MCF 10A (cell line): ENCODE measurements around the gene C4orf50. TPM values are rescaled to one million over a fixed set of nuclear protein-coding genes. Genes with fewer than 3 reads are reported as not detected.

ENCODE experiments used
- BruUV-seq: library from RNA; stranded (reverse); fragments of 400-500 nt; replicated peaks from 2 replicates; lab custom pipeline; 2021; lab: Mats Ljungman, UMichigan
- CTCF ChIA-PET: fragments of 300-600 bp; sonication (Branson Sonifier 250); formaldehyde crosslinking; extraction: SDS; loops from one replicate; lab custom pipeline; 2021; ENCODE audit warnings: antibody characterized with exemption, inconsistent platforms; lab: Yijun Ruan, JAX
- POLR2A ChIA-PET: fragments of 300-600, 350-650 bp; sonication (Branson Sonifier 250); formaldehyde crosslinking; extraction: SDS; loops from one replicate; lab custom pipeline; 2020; ENCODE audit warnings: antibody characterized with exemption, inconsistent platforms; lab: Yijun Ruan, JAX
- DNase-seq: peaks from one replicate; pipeline ENCODE4 v3.0.0-alpha.2; 2018; ENCODE audit not compliant: unreplicated experiment
- H3K27ac Mint-ChIP-seq: one replicate; pipeline ENCODE4 v1.8.0; 2022; ENCODE audit warnings: mild to moderate bottlenecking, low read depth, mixed read lengths; ENCODE audit not compliant: unreplicated experiment
- H3K27me3 Mint-ChIP-seq: one replicate; pipeline ENCODE4 v1.8.0; 2022; ENCODE audit warnings: mixed read lengths; ENCODE audit not compliant: insufficient read depth, unreplicated experiment
- H3K36me3 Mint-ChIP-seq: one replicate; pipeline ENCODE4 v1.8.0; 2022; ENCODE audit warnings: mild to moderate bottlenecking, moderate library complexity, mixed read lengths; ENCODE audit not compliant: insufficient read depth, unreplicated experiment
- H3K4me1 Mint-ChIP-seq: one replicate; pipeline ENCODE4 v1.8.0; 2022; ENCODE audit warnings: mixed read lengths; ENCODE audit not compliant: insufficient read depth, unreplicated experiment
- H3K4me3 Mint-ChIP-seq: one replicate; pipeline ENCODE4 v1.8.0; 2022; ENCODE audit warnings: mild to moderate bottlenecking, moderate library complexity, mixed read lengths; ENCODE audit not compliant: unreplicated experiment
- H3K9me3 Mint-ChIP-seq: one replicate; pipeline ENCODE4 v1.8.0; 2022; ENCODE audit warnings: mixed read lengths; ENCODE audit not compliant: unreplicated experiment
- intact Hi-C: fragments of 100-400 bp; cut with micrococcal nuclease; formaldehyde crosslinking; loops from 2 replicates; pipeline ENCODE4 v1.14.1; 2022
- total RNA-seq: library from RNA; stranded (reverse); gene quantifications from 2 replicates; pipeline ENCODE4 v1.2.3, GENCODE V29; 2022
- TF ChIP-seq, protein P1 (sequence below): fragments of 200-600 bp; IDR thresholded peaks from one replicate; pipeline ENCODE4 v1.8.0; 2022; ENCODE audit warnings: antibody characterized with exemption, mild to moderate bottlenecking; ENCODE audit not compliant: unreplicated experiment

Gene C4orf50
- total RNA-seq, 1 experiment from 2014 or later = not detected

DNA sequence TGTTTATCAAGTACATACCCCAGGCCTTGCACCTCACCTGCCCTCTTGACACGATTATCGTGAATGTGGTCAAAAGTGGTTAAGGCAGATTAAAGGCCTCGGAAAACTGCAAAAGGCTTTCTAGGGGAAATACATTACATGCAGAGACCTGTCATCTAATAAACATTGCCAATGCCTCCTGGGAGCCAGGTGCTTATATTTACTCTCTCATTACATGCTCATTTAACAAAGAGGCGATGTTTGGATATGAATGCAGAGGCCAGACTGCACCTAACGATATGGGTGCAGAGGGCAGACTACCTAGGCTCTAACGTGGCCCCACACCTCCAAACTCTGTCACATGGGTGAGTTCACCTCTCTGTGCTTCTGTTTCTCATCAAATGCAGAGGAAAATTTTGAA is 139.9 kb downstream of the C4orf50 start:
- Mint-ChIP-seq H3K4me1 (no peaks in the 10 kb centered on the region), H3K27me3 (no peaks in the 10 kb centered on the region), H3K4me3 (no peak overlapping the region), H3K27ac (no peak overlapping the region), H3K9me3 (peaks cover 33% of the 10 kb centered on the region), H3K36me3 (peaks cover 7% of the 10 kb centered on the region)
- DNase-seq = no peak
- intact Hi-C loops = no loop called here
- TF ChIP-seq, protein P1, sequence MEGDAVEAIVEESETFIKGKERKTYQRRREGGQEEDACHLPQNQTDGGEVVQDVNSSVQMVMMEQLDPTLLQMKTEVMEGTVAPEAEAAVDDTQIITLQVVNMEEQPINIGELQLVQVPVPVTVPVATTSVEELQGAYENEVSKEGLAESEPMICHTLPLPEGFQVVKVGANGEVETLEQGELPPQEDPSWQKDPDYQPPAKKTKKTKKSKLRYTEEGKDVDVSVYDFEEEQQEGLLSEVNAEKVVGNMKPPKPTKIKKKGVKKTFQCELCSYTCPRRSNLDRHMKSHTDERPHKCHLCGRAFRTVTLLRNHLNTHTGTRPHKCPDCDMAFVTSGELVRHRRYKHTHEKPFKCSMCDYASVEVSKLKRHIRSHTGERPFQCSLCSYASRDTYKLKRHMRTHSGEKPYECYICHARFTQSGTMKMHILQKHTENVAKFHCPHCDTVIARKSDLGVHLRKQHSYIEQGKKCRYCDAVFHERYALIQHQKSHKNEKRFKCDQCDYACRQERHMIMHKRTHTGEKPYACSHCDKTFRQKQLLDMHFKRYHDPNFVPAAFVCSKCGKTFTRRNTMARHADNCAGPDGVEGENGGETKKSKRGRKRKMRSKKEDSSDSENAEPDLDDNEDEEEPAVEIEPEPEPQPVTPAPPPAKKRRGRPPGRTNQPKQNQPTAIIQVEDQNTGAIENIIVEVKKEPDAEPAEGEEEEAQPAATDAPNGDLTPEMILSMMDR = no peak
- ChIA-PET CTCF (no interaction called here), POLR2A (no interaction called here)
- no TSS peak for BruUV-seq

- intact Hi-C loops = no loop called here
These were observed 140.8 kb downstream of the C4orf50 start for GRCh38 chr4:5877392-5877791.

DNA sequence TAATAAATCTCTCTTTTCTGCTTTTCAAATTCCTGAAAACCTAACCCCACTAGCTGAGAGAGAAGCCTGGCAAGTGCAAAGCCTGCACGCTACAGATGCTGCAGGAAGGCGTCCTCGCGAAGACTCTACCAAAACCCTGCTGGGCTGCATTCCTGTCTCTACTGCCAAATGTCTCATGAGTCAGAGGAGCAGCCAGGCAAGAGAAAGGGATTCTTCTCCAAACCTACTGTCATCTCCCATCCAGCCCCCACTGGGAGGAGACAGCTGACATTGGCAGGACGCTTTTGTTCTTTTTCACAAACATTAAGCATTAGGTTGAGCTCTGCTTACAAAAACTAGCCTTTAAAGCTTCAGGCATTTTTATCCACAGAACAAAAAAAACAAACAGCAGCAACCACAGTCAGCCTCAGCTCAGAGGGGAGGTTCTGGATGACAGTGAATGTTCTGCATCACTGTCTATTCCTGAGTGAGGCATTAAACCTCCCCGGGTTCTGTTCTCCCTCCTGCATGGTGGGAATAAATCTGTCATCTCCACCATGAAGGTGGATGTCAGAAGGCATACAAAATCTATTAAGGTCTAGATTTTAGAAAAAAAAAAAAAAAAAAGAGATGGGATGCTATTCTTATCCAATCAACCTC is 143.3 kb downstream of the C4orf50 start:
- BruUV-seq = no TSS peak
- no peak overlapping the region for H3K4me3 Mint-ChIP-seq
- POLR2A ChIA-PET = no interaction called here
- DNase-seq = no peak
- intact Hi-C loops = no loop called here
- TF ChIP-seq, protein P1 = no peak
- CTCF ChIA-PET = interaction anchor here (0.8 kb wide), 1 partner anchor 123 kb away, joined by 3 read pairs; no protein-coding TSS in a partner anchor
- H3K36me3 Mint-ChIP-seq = peaks cover 7% of the 10 kb centered on the region
- no peaks in the 10 kb centered on the region for H3K27me3 Mint-ChIP-seq
- peaks cover 29% of the 10 kb centered on the region for H3K9me3 Mint-ChIP-seq
- no peak overlapping the region for H3K27ac Mint-ChIP-seq
- H3K4me1 Mint-ChIP-seq = no peaks in the 10 kb centered on the region

More at GRCh38 chr4:5877392-5877791, 140.8 kb downstream of the C4orf50 start:
- POLR2A ChIA-PET = no interaction called here
- DNase-seq = no peak
- Mint-ChIP-seq H3K27me3 (no peaks in the 10 kb centered on the region), H3K4me3 (no peak overlapping the region), H3K9me3 (peaks cover 38% of the 10 kb centered on the region), H3K27ac (no peak overlapping the region), H3K4me1 (no peaks in the 10 kb centered on the region), H3K36me3 (peaks cover 7% of the 10 kb centered on the region)
- TF ChIP-seq, protein P1 = no peak
- CTCF ChIA-PET = no interaction called here
- no TSS peak for BruUV-seq

GRCh38 chr4:5870701-5871100 is 147.5 kb downstream of the C4orf50 start:
- Mint-ChIP-seq H3K36me3 (peaks cover 7% of the 10 kb centered on the region), H3K4me1 (no peaks in the 10 kb centered on the region), H3K27ac (no peak overlapping the region), H3K27me3 (no peaks in the 10 kb centered on the region), H3K9me3 (peaks cover 19% of the 10 kb centered on the region), H3K4me3 (no peak overlapping the region)
- intact Hi-C loops = no loop called here
- no TSS peak for BruUV-seq
- TF ChIP-seq, protein P1 = no peak
- DNase-seq = no peak
- ChIA-PET POLR2A (no interaction called here), CTCF (interaction anchor here (1.1 kb wide), 1 partner anchor 101 kb away, joined by 3 read pairs; no protein-coding TSS in a partner anchor)
